Measurements from ENCODE around the gene SRRM3.

- TF ChIP-seq CTCF (conservative IDR thresholded peaks at IDR 0.05) (no peak), EZH2 (IDR thresholded peaks at IDR 0.05; ENCODE audit: low read depth) (no peak)
These were observed 68.2 kb downstream of the SRRM3 start for GRCh38 chr7:76269895-76270294.

Measured in PC-9 (cell line).